Stimulated activated CD8-positive, alpha-beta memory T cell treated with anti-CD3 and anti-CD28 coated beads, Interleukin-4, amount 100 ng/mL, for 4 hours (primary cell): Measurements from ENCODE around the gene PPP1R18.
"Not testable (repeated sequence)": the region's sequence is repeated elsewhere in the genome, so short reads cannot be mapped to it uniquely, and the experiment has no call there.

Experiments
- DNase-seq, 2 donors: peaks; one replicate each; pipeline ENCODE4 v3.0.0-alpha.2; 2020; ENCODE audit warnings: low read depth in 2 of 2, low spot score in 1 of 2

PPP1R18 gene

GRCh38 chr6:30720738-30721197 lies 34.3 kb upstream of the PPP1R18 start:
- peak in 1 of 2 donors; percentile 35 for DNase-seq

GRCh38 chr6:30719791-30720737 lies 33.6 kb upstream of the PPP1R18 start, which contains the start of gene TUBB:
Gene TUBB, plus strand, starts transcription at chr6:30720352. Its CDS starts 155 bp downstream, at chr6:30720507.
- peak; percentile 82 to 87 for DNase-seq

- no peak for DNase-seq
Measured at GRCh38 chr6:30719356-30719755, 32.9 kb upstream of the PPP1R18 start.

- DNase-seq = not testable (repeated sequence)
Measured at GRCh38 chr6:30717845-30718720, 31.6 kb upstream of the PPP1R18 start.

GRCh38 chr6:30717129-30717844 lies 30.8 kb upstream of the PPP1R18 start, which contains the start of gene MDC1:
Gene MDC1, minus strand, starts transcription at chr6:30717281. Its CDS starts 2,106 bp downstream, at chr6:30715175.
- peak; percentile 97 to 98 for DNase-seq

- DNase-seq = no peak
Measured at GRCh38 chr6:30716879-30717128, 30.4 kb upstream of the PPP1R18 start.

- DNase-seq = no peak
Measured at GRCh38 chr6:30714263-30714662, 27.8 kb upstream of the PPP1R18 start.

- DNase-seq = no peak
Measured at GRCh38 chr6:30712441-30712945, 26.0 kb upstream of the PPP1R18 start.

- no peak for DNase-seq
Measured at GRCh38 chr6:30711758-30712380, 25.4 kb upstream of the PPP1R18 start.

- no peak for DNase-seq
Measured at GRCh38 chr6:30709101-30709868, 22.8 kb upstream of the PPP1R18 start.

GRCh38 chr6:30707281-30707850 lies 20.9 kb upstream of the PPP1R18 start:
- DNase-seq = no peak

GRCh38 chr6:30705620-30706019 lies 19.2 kb upstream of the PPP1R18 start:
- no peak for DNase-seq

GRCh38 chr6:30703821-30704220 lies 17.4 kb upstream of the PPP1R18 start:
- no peak for DNase-seq

GRCh38 chr6:30703011-30703410 lies 16.6 kb upstream of the PPP1R18 start:
- no peak for DNase-seq

- no peak for DNase-seq
Measured at GRCh38 chr6:30700340-30700739, 13.9 kb upstream of the PPP1R18 start.

- no peak for DNase-seq
Measured at GRCh38 chr6:30696432-30696831, 10.0 kb upstream of the PPP1R18 start.

- DNase-seq = no peak
Measured at GRCh38 chr6:30691208-30691847, 4.9 kb upstream of the PPP1R18 start.

- peak in 1 of 2 donors; percentile 46 for DNase-seq
Measured at GRCh38 chr6:30690403-30691207, 4.2 kb upstream of the PPP1R18 start, which contains the start of gene NRM. Gene NRM, minus strand, starts transcription at chr6:30690984. Its CDS starts 10 bp downstream, at chr6:30690974.
